Brain pericyte (primary cell): ENCODE results near the gene MUC20.
"Not testable (repeated sequence)": the region's sequence is repeated elsewhere in the genome, so short reads cannot be mapped to it uniquely, and the experiment has no call there.

Experiments used
- DNase-seq: peaks from one replicate; pipeline ENCODE4 v3.0.0-alpha.2; 2012; ENCODE audit warnings: low read depth, low spot score

The MUC20 gene, protein sequence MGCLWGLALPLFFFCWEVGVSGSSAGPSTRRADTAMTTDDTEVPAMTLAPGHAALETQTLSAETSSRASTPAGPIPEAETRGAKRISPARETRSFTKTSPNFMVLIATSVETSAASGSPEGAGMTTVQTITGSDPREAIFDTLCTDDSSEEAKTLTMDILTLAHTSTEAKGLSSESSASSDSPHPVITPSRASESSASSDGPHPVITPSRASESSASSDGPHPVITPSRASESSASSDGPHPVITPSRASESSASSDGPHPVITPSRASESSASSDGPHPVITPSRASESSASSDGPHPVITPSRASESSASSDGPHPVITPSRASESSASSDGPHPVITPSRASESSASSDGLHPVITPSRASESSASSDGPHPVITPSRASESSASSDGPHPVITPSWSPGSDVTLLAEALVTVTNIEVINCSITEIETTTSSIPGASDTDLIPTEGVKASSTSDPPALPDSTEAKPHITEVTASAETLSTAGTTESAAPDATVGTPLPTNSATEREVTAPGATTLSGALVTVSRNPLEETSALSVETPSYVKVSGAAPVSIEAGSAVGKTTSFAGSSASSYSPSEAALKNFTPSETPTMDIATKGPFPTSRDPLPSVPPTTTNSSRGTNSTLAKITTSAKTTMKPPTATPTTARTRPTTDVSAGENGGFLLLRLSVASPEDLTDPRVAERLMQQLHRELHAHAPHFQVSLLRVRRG

GRCh38 chr3:195720831-195721506 lies at the start of gene MUC20:
Gene MUC20, plus strand, starts transcription at chr3:195720978. Its CDS starts 30 bp downstream, at chr3:195721008.
- DNase-seq, result not testable (repeated sequence)

GRCh38 chr3:195671283-195671682 lies 49.5 kb upstream of the MUC20 start:
- DNase-seq, result not testable (repeated sequence)

GRCh38 chr3:195673711-195674110 lies 47.1 kb upstream of the MUC20 start:
- DNase-seq, result not testable (repeated sequence)

GRCh38 chr3:195678391-195679015 lies 42.3 kb upstream of the MUC20 start:
- peak; percentile 29 for DNase-seq

DNA sequence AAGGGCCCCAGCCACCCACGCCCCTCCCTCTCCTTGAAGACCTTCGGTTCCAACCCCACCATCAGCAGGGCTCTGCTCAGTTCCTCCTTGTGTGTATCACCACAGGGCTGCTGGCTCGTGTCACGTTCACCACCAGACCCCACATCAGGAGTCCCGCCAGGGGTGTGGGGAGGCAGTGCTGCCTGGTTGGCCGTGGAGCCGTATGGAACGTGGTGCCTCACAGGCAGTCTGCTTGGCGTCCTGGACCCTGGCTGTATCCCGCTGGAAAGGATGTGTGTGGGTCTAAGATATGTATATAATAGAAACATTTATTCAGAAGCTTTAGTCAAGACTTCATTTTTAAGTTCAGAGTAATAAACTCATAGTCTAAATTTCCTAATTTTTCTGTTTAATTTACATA lies 40.1 kb upstream of the MUC20 start:
- DNase-seq, result not testable (repeated sequence)

DNA sequence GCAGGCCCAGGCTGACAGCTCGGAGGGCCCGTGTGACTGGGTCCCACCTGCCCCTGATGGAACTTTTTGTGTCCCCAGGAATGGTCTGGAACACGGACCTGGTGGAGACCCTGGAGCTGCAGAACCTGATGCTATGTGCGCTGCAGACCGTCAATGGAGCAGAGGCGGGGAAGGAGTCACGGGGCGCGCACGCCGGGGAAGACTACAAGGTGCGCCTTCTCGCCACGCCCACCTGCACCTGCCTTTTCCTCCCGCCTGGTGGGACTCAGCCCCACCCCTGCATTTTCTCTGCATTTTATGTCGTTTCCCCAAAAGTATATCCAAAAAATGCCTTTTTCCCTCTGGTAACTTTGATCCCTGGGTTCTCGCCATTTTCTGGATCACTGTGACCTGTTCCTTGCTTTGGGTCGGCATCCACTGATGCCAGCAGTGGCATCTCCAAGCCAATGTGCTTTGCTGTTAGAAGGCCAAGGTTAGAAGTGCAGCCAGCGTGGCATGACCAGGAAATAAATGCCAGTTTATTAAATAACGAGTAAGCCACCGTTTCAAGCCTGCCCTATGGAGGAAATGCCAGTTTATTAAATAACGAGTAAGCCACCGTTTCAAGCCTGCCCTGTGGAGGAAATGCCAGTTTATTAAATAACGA lies 39.2 kb upstream of the MUC20 start:
- not testable (repeated sequence) for DNase-seq

DNA sequence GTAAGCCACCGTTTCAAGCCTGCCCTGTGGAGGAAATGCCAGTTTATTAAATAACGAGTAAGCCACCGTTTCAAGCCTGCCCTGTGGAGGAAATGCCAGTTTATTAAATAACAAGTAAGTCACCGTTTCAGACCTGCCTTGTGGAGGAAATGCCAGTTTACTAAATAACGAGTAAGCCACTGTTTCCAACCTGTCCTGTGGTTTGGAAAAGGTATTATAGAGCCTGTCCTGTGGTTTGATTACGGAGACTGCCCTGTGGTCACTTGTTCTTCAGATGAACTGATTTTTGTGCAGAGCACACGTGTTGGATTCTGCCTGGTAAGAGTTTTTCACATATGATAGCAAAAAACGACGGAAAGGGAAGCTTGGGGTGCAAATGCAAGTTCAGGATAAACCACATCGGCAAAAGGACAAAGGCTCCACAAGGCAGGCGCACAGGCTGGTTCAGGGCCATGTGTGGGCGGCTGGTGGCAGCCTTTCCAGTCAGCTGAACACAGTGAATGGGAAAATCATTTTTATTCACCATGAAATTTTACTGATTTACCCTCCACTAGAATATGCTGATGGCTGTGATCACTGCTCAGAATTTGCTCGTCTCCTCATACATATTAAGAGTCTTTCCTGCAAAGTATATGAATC lies 38.6 kb upstream of the MUC20 start:
- not testable (repeated sequence) for DNase-seq

DNA sequence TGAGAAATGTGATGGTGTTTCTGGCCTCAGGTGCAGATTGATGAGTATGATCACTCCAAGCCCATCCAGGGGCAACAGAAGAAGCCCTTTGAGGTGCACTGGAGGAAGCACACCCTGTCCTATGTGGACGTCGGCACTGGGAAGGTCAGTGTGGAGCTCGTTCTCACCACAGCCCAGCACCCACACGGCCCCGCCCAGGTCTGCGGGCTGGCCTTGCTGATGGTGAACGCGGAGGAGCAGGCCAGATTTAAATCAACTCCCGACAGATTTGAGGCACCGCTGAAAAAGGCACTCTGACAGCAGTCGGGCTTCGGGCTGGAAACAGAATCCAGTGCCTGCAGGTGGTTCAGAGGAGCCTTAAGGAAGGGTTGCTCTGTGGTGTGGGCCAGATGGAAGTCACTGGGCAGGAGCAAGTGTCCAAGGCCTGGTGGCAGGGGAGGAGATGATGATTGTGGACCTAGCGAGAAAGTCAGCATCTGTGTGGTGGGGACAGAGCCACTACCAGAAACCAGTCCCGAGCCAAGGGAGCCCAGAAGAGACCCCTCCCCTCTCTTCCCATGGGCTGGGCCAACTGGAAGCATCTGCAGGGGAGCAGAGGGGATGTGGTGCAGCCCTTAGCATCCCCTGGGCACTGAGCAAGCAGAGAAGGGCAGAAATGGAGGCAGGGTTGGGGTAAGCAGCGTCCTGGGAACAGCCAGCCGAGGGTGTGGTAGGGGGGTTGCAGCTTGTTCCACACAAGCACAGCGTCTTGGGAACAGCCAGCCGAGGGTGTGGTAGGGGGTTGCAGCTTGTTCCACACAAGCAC lies 36.9 kb upstream of the MUC20 start:
- DNase-seq, result not testable (repeated sequence)

DNA sequence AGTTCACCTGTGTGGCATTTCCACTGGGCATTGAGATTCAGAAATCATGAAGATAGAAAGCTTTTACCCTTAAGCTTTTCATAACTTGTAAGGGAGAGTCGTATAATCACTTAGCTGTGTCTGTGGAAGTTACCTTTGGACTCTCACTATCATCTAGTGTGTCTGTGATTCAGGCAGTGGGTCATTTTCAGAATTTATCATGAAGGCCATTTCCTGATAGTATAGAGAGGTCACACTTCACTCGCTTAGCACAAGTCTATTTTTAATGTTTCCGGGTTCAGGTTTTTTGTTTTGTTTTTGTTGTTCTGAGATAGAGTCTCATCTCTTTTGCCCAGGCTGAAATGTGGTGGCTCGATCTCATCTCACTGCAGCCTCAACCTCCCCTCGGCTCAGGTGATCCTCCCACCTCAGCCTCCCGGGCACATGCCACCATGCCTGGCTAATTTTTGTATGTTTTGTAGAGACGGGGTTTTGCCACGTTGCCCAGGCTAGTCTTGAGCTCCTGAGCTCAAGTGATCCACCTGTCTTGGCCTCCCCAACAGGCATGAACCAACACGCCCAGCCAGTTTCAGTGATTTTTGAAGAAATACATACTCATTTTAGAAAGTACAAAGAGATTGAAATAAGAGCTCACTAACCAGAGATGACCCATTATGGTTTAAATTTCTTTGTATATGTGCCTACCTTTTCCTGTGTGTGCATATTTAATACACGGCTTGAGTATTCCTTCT lies 36.1 kb upstream of the MUC20 start:
- not testable (repeated sequence) for DNase-seq

- DNase-seq, result not testable (repeated sequence)
Measured at GRCh38 chr3:195686537-195687208, 34.1 kb upstream of the MUC20 start.

DNA sequence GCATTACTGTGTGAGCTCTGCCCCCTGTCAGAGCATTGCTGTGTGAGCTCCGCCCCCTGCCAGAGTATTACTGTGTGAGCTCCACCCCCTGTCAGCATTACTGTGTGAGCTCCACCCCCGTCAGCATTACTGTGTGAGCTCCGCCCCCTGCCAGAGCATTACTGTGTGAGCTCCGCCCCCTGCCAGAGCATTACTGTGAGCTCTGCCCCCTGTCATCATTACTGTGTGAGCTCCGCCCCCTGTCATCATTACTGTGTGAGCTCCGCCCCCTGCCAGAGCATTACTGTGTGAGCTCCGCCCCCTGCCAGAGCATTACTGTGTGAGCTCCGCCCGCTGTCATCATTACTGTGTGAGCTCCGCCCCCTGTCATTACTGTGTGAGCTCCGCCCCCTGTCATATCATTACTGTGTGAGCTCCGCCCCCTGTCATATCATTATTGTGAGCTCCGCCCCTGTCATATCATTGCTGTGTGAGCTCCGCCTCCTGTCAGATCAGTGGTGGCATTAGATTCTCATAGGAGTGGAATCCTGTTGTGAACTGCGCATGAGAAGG lies 33.5 kb upstream of the MUC20 start:
- not testable (repeated sequence) for DNase-seq

GRCh38 chr3:195688471-195689183 lies 32.2 kb upstream of the MUC20 start:
- DNase-seq, result not testable (repeated sequence)

- DNase-seq, result not testable (repeated sequence)
Measured at GRCh38 chr3:195689184-195690070, 31.4 kb upstream of the MUC20 start.

DNA sequence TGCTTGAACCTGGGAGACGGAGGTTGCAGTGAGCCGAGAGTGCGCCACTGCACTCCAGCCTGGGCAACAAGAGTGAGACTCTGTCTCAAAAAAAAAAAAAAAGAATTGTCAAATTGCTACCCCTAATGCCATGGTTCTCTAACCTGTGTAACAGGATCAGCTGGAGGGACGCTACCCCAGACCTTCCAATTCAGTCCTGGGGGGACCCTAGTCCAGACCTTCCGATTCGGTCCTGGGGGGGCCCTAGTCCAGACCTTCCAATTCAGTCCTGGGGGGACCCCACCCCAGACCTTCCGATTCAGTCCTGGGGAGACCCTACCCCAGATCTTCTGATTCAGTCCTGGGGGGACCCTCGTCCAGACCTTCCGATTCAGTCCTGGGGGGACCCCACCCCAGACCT lies 29.8 kb upstream of the MUC20 start:
- DNase-seq, result no peak

GRCh38 chr3:195691596-195692353 lies 29.0 kb upstream of the MUC20 start:
- DNase-seq, result peak; percentile 57

GRCh38 chr3:195692354-195692685 lies 28.5 kb upstream of the MUC20 start:
- DNase-seq, result no peak
